Measurements from ENCODE around the gene RAB3C. TPM values are rescaled to one million over a fixed set of nuclear protein-coding genes. Genes with fewer than 3 reads are reported as not detected.

RAB3C gene
- total RNA-seq, 1 donor = not detected

DNA sequence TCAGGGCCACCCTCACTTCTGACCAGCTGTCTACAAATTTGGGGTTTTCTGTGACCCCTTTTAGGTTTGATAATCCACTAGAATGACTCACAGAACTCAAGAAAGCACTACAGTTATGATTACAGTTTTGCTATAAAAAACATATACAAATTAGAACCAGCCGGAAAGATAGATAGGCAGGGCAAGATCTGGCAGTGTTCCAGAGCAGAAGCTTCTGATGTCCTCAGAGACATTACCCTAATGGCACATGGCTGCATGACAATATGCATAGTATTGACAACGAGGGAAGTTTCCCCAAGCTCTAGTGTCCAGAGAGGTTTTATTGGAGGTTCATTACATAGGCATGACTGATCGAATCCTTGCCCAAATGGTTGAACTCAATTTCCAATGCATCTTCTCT is 158.1 kb downstream of the RAB3C start:
- TF ChIP-seq CTCF (IDR thresholded peaks at IDR 0.05; ENCODE audit: insufficient read depth, low read depth, low read length) = no peak
- no peak for DNase-seq (ENCODE audit: low read depth)
- H3K4me3 ChIP-seq (ENCODE audit: low read depth, low read length) = no peak overlapping the region

DNA sequence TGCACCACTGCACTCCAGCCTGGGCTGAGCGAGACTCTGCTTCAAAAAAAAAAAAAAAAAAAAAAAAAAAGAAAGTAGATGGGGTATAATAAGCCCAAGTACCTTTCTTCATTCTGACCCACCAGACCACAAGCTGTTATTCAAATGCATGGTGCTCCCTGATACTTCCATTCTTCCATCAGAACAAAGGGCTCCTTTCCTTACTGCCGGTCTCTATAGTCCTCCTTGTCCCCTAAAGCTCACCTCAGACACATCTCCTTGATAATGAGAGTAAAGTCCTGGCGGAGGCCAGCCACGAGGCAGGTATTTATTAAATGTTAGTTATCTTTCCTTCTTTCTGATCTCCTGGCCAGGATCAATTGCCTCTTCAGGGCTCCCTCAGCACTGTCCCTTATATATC is 162.5 kb downstream of the RAB3C start:
- TF ChIP-seq CTCF (IDR thresholded peaks at IDR 0.05; ENCODE audit: insufficient read depth, low read depth, low read length) = no peak
- no peak overlapping the region for H3K4me3 ChIP-seq (ENCODE audit: low read depth, low read length)
- DNase-seq (ENCODE audit: low read depth) = no peak

- DNase-seq (ENCODE audit: low read depth) = no peak
- H3K4me3 ChIP-seq (ENCODE audit: low read depth, low read length) = no peak overlapping the region
- no peak for TF ChIP-seq CTCF (IDR thresholded peaks at IDR 0.05; ENCODE audit: insufficient read depth, low read depth, low read length)
Measured at GRCh38 chr5:58746321-58746720, 163.4 kb downstream of the RAB3C start.

- no peak overlapping the region for H3K4me3 ChIP-seq (ENCODE audit: low read depth, low read length)
- no peak for DNase-seq (ENCODE audit: low read depth)
- no peak for TF ChIP-seq CTCF (IDR thresholded peaks at IDR 0.05; ENCODE audit: insufficient read depth, low read depth, low read length)
Measured at GRCh38 chr5:58750036-58750435, 167.2 kb downstream of the RAB3C start.

GRCh38 chr5:58751222-58751837 is 168.5 kb downstream of the RAB3C start:
- no peak overlapping the region for H3K4me3 ChIP-seq (ENCODE audit: low read depth, low read length)
- DNase-seq (ENCODE audit: low read depth) = peak; percentile 18
- no peak for TF ChIP-seq CTCF (IDR thresholded peaks at IDR 0.05; ENCODE audit: insufficient read depth, low read depth, low read length)

- H3K4me3 ChIP-seq (ENCODE audit: low read depth, low read length) = no peak overlapping the region
- TF ChIP-seq CTCF (IDR thresholded peaks at IDR 0.05; ENCODE audit: insufficient read depth, low read depth, low read length) = no peak
- no peak for DNase-seq (ENCODE audit: low read depth)
Measured at GRCh38 chr5:58752104-58752503, 169.2 kb downstream of the RAB3C start.

GRCh38 chr5:58753446-58753845 is 170.6 kb downstream of the RAB3C start:
- TF ChIP-seq CTCF (IDR thresholded peaks at IDR 0.05; ENCODE audit: insufficient read depth, low read depth, low read length) = no peak
- DNase-seq (ENCODE audit: low read depth) = no peak
- no peak overlapping the region for H3K4me3 ChIP-seq (ENCODE audit: low read depth, low read length)
